GM19452 (cell line): ENCODE measurements around the gene GSAP.

ENCODE experiments used
- ATAC-seq: cut with Tn5 transposase; IDR thresholded peaks from one replicate; pipeline ENCODE4 v1.9.1; 2021; ENCODE audit not compliant: unreplicated experiment

Gene GSAP

GRCh38 chr7:77330169-77330882 lies 85.8 kb downstream of the GSAP start:
- peak; percentile 65 for ATAC-seq

DNA sequence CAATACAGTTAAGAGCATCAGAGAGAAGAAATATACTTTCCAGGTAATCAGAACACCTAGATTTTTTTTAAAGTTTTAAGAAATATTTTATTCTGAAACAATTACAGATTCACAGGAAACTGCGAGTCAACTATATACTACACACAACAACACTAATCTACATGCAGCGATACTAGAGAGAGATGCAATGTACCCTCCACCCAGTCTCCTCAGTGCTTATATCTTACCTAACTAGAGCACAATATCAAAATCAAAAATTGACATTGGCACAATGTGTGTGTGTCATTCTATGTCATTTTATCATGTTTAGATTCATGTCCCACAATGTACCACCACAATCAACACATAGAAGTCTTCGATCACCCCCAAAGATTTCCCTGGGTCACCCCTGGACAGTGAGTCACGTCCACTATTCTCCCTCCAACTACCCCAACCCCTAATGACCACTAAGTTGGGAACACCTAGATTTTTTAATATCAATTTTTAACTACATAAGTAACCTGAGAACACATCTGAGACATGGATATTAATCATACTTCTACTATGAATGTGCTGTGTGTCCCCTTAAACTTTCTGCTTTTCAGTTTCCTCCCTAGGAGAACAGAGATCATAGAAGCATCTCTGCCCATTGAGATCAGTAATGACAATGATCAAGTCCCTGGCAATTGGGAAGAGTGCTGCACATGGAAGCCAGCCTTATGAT lies 86.5 kb downstream of the GSAP start:
- peak; percentile 18 for ATAC-seq

DNA sequence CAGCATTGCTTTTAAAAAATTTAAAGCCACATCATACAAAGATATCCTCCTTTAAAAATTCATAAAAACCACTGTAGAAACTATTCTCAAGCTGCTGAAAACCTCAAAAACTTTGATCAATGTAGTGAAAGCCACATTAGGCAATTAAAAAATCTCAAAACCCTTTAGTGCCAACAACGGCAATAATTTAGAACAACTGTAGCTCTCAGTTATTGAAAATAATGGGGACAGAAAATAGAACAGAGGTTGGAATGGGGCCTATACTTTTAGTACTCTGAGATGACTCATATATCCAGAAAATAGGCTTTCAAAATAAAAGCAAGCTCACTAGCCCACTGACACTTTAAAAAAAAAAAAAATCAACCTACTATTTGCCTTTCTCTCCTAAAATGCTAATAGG lies 87.5 kb downstream of the GSAP start:
- no peak for ATAC-seq

GRCh38 chr7:77327932-77328628 lies 88.1 kb downstream of the GSAP start:
- ATAC-seq, result no peak

GRCh38 chr7:77327067-77327931 lies 88.8 kb downstream of the GSAP start:
- no peak for ATAC-seq

DNA sequence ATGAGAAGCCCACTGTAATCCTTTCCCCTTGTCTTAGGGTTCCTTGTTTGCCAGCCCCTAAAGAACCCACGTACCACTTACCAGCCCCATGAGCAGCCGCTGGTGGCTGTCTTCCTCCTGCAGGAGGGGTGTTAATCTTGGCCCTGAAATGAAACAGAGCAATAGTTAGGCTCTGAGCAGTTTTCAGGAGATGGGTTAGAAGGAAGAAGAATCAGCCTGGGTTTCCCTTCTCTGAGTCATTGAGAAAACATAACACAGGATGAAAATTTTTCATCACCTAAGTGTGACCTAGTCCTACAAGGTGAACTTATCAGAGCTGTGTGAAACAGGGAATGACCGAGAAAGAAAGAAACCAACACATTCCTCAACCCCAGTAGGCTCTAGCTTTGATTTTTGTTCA lies 90.0 kb downstream of the GSAP start:
- ATAC-seq, result no peak

DNA sequence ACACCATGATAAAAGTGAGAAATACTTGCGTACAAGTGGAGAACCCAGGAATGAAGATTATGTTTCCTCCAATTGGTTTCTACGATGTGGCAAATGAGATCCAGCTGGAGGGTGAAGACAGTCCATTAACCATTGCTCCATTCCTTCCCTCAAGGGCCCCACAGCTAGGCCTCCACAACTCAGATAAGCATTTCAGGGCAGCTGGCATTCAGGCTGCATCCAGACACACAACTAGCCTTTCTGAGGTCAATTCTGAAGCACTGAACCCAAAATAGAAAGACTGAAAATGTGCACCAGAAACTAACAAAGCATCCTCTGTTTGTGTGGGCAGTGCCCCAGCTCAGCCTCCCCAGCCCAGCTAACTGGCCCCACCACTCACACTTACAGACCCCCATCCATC lies 94.8 kb downstream of the GSAP start:
- ATAC-seq, result no peak

- ATAC-seq, result no peak
Observed at GRCh38 chr7:77320714-77321113, 95.4 kb downstream of the GSAP start.

GRCh38 chr7:77320137-77320536 lies 96.0 kb downstream of the GSAP start:
- ATAC-seq, result no peak

DNA sequence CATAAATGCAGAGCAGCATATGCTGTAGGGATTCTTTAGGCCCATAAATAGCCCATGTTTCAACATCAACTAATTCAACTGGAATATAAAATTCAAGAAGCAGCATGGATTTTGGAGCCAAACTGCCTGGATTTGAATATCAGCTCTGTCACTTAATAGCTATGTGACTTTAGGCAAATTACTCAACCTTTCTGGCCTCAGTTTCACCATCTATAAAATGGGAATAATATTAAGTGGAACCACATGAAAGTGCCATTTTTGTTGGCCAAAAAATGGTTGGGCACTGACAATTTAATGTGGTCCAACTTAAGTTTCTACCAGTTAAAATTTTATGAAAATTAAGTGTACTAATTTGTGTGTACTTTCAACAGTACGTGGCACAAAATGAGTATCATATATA lies 98.1 kb downstream of the GSAP start:
- no peak for ATAC-seq

DNA sequence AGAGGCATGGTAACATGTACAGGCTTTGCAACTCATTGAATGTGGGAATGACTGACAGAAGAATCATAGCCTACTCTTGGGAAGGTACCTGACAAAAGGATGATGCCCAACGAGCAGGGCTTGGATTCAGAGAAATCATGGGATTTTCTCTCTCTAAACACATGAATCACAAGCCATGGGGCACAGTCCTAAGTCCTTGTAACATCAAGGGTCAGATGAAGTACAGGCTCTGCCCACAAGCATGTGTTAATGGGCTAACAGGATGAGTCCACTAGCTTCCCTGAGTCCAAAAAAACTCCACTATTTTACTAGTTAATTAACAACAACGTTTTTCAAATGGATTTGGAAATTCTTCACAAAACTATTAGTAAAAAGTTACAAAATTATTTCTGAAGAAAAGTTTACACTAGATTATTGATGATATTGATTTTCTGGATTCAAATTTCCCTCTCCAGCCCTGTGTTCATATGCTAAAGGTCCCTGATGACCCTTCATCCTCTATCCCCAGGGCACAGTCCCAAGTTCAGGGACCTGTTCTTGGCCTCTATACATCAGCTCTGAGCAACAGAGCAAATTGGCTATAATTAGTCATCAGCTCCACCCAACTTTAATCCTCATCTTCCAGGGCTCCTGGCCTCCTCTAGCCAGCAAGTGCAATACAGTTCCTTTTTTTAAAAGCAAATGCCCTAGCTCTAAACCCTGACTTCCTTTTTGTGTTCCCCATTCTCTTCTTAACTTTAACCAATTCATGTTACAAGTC lies 99.8 kb downstream of the GSAP start:
- no peak for ATAC-seq

GRCh38 chr7:77315182-77315591 lies 101.0 kb downstream of the GSAP start:
- no peak for ATAC-seq

- ATAC-seq, result no peak
Observed at GRCh38 chr7:77313876-77314480, 102.2 kb downstream of the GSAP start.

DNA sequence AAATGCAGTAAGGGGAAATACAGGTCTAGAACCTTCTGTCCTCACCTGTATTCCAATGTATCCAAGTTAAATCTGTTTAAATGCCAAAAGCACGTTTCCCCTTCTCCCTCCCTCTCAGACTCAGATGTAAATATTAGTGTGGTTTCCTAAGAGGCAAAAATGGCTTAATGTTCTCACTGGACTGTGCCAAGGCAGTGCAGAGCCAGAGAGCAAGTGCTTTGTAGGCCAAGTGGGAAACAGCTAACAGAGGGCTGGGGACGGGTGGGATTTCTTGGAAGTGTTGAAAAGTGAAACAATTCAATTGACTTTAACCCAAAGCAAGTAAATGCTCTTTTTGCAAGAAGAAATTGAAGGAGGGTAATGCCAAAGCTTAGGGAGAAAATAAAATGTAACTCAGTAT lies 103.1 kb downstream of the GSAP start:
- ATAC-seq, result no peak

- no peak for ATAC-seq
Observed at GRCh38 chr7:77310982-77311381, 105.2 kb downstream of the GSAP start.

GRCh38 chr7:77309714-77310220 lies 106.4 kb downstream of the GSAP start:
- ATAC-seq, result no peak

DNA sequence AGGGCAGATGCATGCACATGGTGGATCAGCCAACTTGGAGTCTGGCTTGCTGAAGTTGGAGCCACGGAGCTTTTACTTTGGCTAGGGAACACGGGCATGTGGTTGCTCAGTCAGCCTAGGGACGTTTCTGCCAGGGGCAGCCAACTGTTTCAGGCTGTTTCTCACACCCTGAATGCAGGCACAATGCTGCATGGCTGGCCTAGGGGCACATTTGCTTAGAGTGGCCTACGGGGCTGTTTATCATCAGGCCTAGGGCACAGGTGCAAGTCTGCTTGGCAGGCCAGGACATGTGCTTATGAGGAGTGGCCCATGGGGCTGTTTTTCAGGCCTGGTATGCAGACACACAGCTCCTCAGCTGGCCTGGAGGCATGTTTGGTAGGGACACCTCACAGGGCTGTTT lies 107.4 kb downstream of the GSAP start:
- no peak for ATAC-seq

DNA sequence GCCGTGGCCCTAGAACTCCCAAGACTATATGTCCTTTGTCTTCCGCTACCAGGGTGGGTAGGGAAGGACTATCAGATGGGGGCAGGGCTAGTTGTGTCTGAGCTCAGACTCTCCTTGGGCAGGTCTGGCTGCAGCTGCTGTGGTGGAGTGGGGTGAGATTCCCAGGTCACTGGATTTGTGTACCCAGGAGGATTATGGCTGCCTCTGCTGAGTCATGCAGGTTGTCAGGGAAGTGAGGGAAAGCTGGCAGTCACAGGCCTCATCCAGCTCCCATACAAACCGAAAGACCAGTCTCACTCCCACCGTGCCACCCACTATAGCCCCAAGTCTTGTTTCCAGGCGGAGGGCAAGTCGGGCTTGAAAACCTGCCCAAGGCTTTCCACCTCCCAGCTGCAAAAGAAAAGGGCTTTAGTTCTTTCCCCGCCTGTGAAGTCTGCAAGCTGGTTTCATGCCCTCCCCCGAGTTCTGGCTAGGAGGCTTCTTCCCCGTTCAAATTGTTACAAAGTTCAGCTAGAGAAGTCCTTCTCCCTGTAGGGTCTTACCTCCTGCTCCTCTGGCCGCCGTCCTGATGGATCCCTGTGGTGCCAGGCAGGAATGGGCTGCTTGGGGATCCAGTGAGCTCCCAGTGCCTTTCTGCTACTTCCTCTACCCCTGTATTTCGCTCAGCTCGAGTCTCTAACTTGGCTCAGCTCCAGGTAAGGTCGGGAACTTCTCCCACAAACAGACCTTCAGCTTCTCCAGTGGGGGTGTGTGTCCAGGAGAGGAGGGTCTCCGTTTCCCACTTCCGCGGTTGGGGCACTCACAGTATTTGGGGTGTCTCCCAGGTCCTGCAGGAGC lies 109.7 kb downstream of the GSAP start:
- ATAC-seq, result no peak

- ATAC-seq, result no peak
Observed at GRCh38 chr7:77295549-77295948, 120.6 kb downstream of the GSAP start.
